Naive B cell (primary cell): ENCODE measurements around the gene SND1. TPM values are rescaled to one million over a fixed set of nuclear protein-coding genes. Genes with fewer than 3 reads are reported as not detected.

Experiments
- ATAC-seq, 2 donors: fragments of 150-1000 bp; cut with Tn5 transposase; 2 replicates each; pipeline ENCODE4 v1.10.0; 2021; ENCODE audit warnings: low read depth in 2 of 2, mild to moderate bottlenecking in 2 of 2, moderate library complexity in 2 of 2
- DNase-seq: peaks from one replicate; pipeline ENCODE4 v3.0.0; 2022
- H3K27ac Mint-ChIP-seq, 6 donors: one replicate each; pipeline ENCODE4 v1.8.0; 2020 to 2022; ENCODE audit warnings: mild to moderate bottlenecking in 6 of 6, mixed read lengths in 6 of 6, moderate library complexity in 5 of 6, inconsistent platforms in 2 of 6
- H3K27me3 Mint-ChIP-seq, 3 donors: one replicate each; pipeline ENCODE4 v1.8.0; 2021 to 2022; ENCODE audit warnings: mixed read lengths in 3 of 3, mild to moderate bottlenecking in 1 of 3
- H3K36me3 Mint-ChIP-seq, 2 donors: one replicate each; pipeline ENCODE4 v1.8.0; 2020 to 2022; ENCODE audit warnings: mixed read lengths in 2 of 2, inconsistent platforms in 1 of 2, mild to moderate bottlenecking in 1 of 2
- H3K4me1 Mint-ChIP-seq, 3 donors: one replicate each; pipeline ENCODE4 v1.8.0; 2020 to 2022; ENCODE audit warnings: mixed read lengths in 3 of 3, inconsistent platforms in 1 of 3, mild to moderate bottlenecking in 1 of 3, moderate library complexity in 1 of 3
- H3K4me3 Mint-ChIP-seq, 8 donors: one replicate each; pipeline ENCODE4 v1.8.0; 2020 to 2022; ENCODE audit warnings: mild to moderate bottlenecking in 8 of 8, mixed read lengths in 8 of 8, moderate library complexity in 8 of 8, inconsistent platforms in 2 of 8
- H3K9me3 Mint-ChIP-seq, 7 donors: one replicate each; pipeline ENCODE4 v1.8.0; 2020 to 2022; ENCODE audit warnings: mixed read lengths in 7 of 7, mild to moderate bottlenecking in 5 of 7, inconsistent platforms in 2 of 7, moderate library complexity in 1 of 7
- polyA plus RNA-seq, 6 donors: library from polyadenylated mRNA; unstranded; fragments of 300-500 nt; fragmentation: Illumina TruSeq; gene quantifications; one replicate each; pipeline ENCODE4 v1.2.3, GENCODE V29; 2021; ENCODE audit warnings: low read depth in 6 of 6

Gene SND1
- polyA plus RNA-seq, 6 donors from 2014 or later, result 50.6 to 83.1 (median 74.2) TPM

- H3K27ac Mint-ChIP-seq, result no peak overlapping the region
Measured at GRCh38 chr7:127980901-127981300, 328.9 kb downstream of the SND1 start.

GRCh38 chr7:127981965-127982364 lies 330.0 kb downstream of the SND1 start:
- Mint-ChIP-seq H3K27me3 (no peaks in the 10 kb centered on the region), H3K9me3 (peaks cover 17 to 28% (median 23%) of the 10 kb centered on the region in 7 donors), H3K4me1 (peaks cover 11 to 14% (median 12%) of the 10 kb centered on the region in 3 donors), H3K27ac (peak overlapping the region in 1 of 6 donors; percentile 0), H3K4me3 (no peak overlapping the region), H3K36me3 (peaks cover 26 to 34% of the 10 kb centered on the region in 2 donors)
- ATAC-seq (no peak), DNase-seq (no peak)

More at GRCh38 chr7:127980901-127981300, 328.9 kb downstream of the SND1 start:
- Mint-ChIP-seq H3K9me3 (peaks cover 17 to 30% (median 26%) of the 10 kb centered on the region in 7 donors), H3K4me3 (no peak overlapping the region), H3K27me3 (no peaks in the 10 kb centered on the region), H3K4me1 (peaks cover 12 to 15% (median 14%) of the 10 kb centered on the region in 3 donors), H3K36me3 (peaks cover 36 to 40% of the 10 kb centered on the region in 2 donors)
- no peak for DNase-seq
- ATAC-seq, result no peak

- DNase-seq, result no peak
- ATAC-seq, result no peak
- H3K27me3 Mint-ChIP-seq, result no peaks in the 10 kb centered on the region
- H3K9me3 Mint-ChIP-seq, result peaks cover 6 to 8% (median 8%) of the 10 kb centered on the region in 7 donors
- H3K4me1 Mint-ChIP-seq, result peaks cover 6 to 12% (median 9%) of the 10 kb centered on the region in 3 donors
- peak overlapping the region in 1 of 6 donors; percentile 64 for H3K27ac Mint-ChIP-seq
- H3K4me3 Mint-ChIP-seq, result no peak overlapping the region
- peaks cover 9 to 19% of the 10 kb centered on the region in 2 donors for H3K36me3 Mint-ChIP-seq
Measured at GRCh38 chr7:127983804-127984332, 331.9 kb downstream of the SND1 start.

DNA sequence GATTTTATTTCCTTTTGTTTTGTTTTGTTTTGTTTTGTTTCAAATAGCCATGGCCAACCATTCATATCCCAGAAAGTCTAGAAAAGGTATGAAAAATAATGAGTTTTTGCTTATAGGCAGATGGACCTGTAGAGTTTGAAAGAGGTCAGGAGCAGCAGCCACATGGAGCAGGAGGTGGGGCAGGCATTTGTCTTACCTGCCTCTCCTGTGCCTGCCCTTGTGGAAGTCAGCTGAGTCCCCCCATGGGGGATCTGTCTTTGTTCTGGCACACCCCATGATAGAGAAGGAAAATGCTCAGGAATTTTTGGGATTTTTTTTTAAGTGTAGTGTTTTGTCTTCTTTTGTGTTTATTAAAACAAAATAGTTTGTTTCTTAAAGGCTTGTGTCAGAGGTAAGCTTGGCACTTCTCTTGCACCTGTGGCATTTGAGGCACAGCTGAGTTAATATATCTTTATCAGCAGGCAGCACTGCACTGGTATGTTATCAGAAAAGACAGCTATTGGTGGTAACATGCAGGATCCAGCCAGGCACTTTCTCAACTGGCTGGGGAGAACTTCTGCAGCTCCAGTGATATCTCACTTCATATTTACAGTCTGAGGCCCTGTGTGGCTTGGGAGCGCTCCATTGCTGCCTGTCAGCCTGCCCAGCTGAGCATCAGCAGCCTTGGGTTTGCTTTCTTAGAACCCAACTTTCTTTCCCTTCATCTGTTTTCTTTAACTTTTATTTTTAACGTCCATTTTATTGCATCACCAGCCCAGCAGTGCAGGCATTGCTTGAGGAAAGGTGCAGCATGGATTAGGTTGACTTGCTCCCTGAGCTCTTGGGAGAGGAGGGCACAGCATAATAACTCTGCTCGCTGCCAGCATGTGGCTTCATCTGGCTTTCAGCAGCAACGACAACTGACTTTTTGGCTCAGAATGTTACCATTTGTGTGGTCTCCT lies 334.9 kb downstream of the SND1 start:
- Mint-ChIP-seq H3K27me3 (no peaks in the 10 kb centered on the region), H3K4me3 (no peak overlapping the region), H3K36me3 (peaks cover 9 to 11% of the 10 kb centered on the region in 2 donors), H3K4me1 (peaks cover 0 to 5% (median 4%) of the 10 kb centered on the region in 3 donors), H3K27ac (peak overlapping the region in 1 of 6 donors; percentile 49), H3K9me3 (no peaks in the 10 kb centered on the region)
- no peak for DNase-seq
- no peak for ATAC-seq

GRCh38 chr7:127988751-127989150 lies 336.8 kb downstream of the SND1 start:
- Mint-ChIP-seq H3K9me3 (no peaks in the 10 kb centered on the region), H3K4me3 (no peak overlapping the region), H3K4me1 (peaks cover 0 to 4% (median 0%) of the 10 kb centered on the region in 3 donors), H3K27ac (no peak overlapping the region), H3K36me3 (peaks cover 12 to 24% of the 10 kb centered on the region in 2 donors), H3K27me3 (no peaks in the 10 kb centered on the region)
- ATAC-seq, result no peak
- no peak for DNase-seq

DNA sequence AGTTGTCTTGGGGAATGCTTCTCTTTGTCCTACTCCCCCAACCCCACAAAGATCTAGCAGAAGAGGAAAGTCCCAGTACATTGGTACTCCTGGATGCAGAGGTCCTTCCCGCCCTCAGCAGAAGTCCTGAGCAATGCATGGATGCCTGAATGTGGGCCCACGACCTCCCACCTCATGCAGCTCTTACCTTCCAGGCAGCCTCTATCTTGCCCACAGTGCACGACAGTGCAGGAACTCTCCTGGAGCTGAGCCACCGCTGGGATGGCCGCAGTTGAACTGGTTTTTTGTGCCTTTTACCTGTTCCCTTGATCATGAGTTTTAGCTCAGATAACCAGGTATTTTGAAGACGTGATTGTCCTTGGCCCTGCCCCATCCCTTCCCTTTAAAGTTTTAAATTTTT lies 341.3 kb downstream of the SND1 start:
- Mint-ChIP-seq H3K4me3 (no peak overlapping the region), H3K36me3 (peaks cover 8 to 31% of the 10 kb centered on the region in 2 donors), H3K9me3 (no peaks in the 10 kb centered on the region), H3K27me3 (no peaks in the 10 kb centered on the region), H3K4me1 (peaks cover 0 to 4% (median 0%) of the 10 kb centered on the region in 3 donors), H3K27ac (peak overlapping the region in 2 of 6 donors; percentile 24 to 37)
- no peak for ATAC-seq
- no peak for DNase-seq

GRCh38 chr7:127993987-127994386 lies 342.0 kb downstream of the SND1 start:
- no peaks in the 10 kb centered on the region for H3K9me3 Mint-ChIP-seq
- DNase-seq, result no peak
- no peaks in the 10 kb centered on the region for H3K27me3 Mint-ChIP-seq
- peaks cover 0 to 7% (median 0%) of the 10 kb centered on the region in 3 donors for H3K4me1 Mint-ChIP-seq
- peak overlapping the region in 2 of 6 donors; percentile 24 to 85 for H3K27ac Mint-ChIP-seq
- peaks cover 8 to 31% of the 10 kb centered on the region in 2 donors for H3K36me3 Mint-ChIP-seq
- H3K4me3 Mint-ChIP-seq, result no peak overlapping the region
- ATAC-seq, result no peak

GRCh38 chr7:127995156-127995880 lies 343.3 kb downstream of the SND1 start:
- Mint-ChIP-seq H3K9me3 (no peaks in the 10 kb centered on the region), H3K27ac (no peak overlapping the region)

DNA sequence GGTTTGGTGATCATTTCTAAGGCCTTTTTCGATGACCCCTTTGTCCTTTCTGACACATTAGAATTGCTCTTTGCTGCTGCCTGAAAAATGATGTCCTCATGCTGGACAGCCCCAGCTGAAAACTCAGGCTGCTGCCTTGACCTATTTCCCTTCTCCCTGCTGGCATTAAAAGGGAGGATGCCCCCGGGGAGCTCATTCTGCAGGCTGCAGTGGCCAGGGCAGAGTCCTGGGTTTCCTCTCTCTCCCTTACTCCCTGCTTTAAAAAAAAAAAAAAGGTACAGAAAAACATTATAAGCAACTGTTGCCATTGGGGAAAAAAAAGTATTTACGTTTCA lies 343.9 kb downstream of the SND1 start:
- peaks cover 8 to 30% of the 10 kb centered on the region in 2 donors for H3K36me3 Mint-ChIP-seq
- no peak for ATAC-seq
- no peak overlapping the region for H3K27ac Mint-ChIP-seq
- H3K4me1 Mint-ChIP-seq, result peaks cover 3 to 12% (median 8%) of the 10 kb centered on the region in 3 donors
- no peaks in the 10 kb centered on the region for H3K9me3 Mint-ChIP-seq
- no peak overlapping the region for H3K4me3 Mint-ChIP-seq
- no peaks in the 10 kb centered on the region for H3K27me3 Mint-ChIP-seq
- no peak for DNase-seq

More at GRCh38 chr7:127995156-127995880, 343.3 kb downstream of the SND1 start:
- H3K4me1 Mint-ChIP-seq, result peaks cover 0 to 8% (median 3%) of the 10 kb centered on the region in 3 donors
- ATAC-seq (no peak), DNase-seq (no peak)
- peaks cover 8 to 31% of the 10 kb centered on the region in 2 donors for H3K36me3 Mint-ChIP-seq
- no peaks in the 10 kb centered on the region for H3K27me3 Mint-ChIP-seq
- no peak overlapping the region for H3K4me3 Mint-ChIP-seq

- Mint-ChIP-seq H3K9me3 (no peaks in the 10 kb centered on the region), H3K27me3 (no peaks in the 10 kb centered on the region), H3K27ac (peak overlapping the region in 2 of 6 donors; percentile 15 to 23), H3K4me1 (peaks cover 6 to 14% (median 14%) of the 10 kb centered on the region in 3 donors), H3K4me3 (no peak overlapping the region), H3K36me3 (peaks cover 8 to 24% of the 10 kb centered on the region in 2 donors)
- DNase-seq (no peak), ATAC-seq (no peak)
Measured at GRCh38 chr7:127996253-127997071, 344.5 kb downstream of the SND1 start.

DNA sequence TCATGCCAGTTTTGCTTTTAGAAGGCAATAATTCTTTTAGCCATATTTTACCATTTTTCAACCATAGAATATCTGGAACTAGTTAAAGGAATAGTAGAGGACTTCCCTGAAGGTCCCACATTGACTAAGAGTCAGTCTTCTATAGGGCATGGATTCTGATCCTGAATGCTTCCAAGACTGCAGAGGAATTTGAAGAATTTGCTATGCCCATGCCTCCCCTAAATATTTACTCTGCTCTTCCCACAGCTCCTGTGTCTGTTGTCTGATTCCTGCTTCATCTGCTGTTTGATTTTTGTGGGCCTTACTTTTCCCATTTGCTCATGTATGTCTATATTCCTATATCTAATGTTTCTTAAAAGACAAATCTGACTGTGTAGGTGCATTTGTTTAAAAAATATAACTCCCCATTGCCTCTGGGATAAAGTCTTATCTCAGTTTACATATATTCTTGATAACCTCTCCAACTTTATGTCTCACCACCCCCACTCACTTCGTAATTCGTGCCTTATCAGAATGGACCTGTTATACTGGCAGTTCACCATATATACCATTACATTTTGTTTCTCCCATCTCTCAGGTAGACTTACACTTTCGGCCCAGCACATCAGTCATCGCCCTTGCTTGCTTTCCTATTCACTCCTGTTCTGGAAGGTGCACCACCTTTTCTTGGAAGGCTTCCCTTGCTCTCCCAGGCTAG lies 345.4 kb downstream of the SND1 start:
- no peaks in the 10 kb centered on the region for H3K9me3 Mint-ChIP-seq
- H3K27ac Mint-ChIP-seq, result no peak overlapping the region

DNA sequence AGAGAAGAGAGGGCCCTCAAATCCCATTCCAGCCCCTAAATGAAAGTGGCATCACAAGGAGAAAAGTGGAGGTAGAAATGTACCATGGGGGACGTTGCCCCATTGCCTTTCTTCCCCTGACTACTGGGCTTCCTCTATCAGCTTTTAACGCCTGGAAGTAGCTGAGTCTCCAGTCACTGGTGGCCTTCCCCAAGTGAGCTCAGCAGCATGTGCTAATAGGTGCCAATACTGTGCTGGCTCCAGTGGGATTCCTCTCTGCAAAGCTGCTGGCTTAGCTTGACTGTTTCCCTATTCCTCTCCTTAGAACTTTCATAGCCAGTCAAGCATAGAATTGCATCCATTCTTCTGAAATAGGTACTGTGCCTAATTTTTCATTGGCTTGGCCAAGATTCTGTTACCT lies 346.7 kb downstream of the SND1 start:
- Mint-ChIP-seq H3K27ac (peak overlapping the region in 4 of 6 donors; percentile 54 to 78 (median 60)), H3K4me1 (peaks cover 24 to 33% (median 31%) of the 10 kb centered on the region in 3 donors), H3K4me3 (no peak overlapping the region), H3K9me3 (peaks cover 0 to 1% (median 0%) of the 10 kb centered on the region in 7 donors), H3K27me3 (no peaks in the 10 kb centered on the region), H3K36me3 (peaks cover 0 to 8% of the 10 kb centered on the region in 2 donors)
- ATAC-seq (no peak), DNase-seq (no peak)

More for the DNA sequence above, 345.4 kb downstream of the SND1 start:
- Mint-ChIP-seq H3K4me3 (no peak overlapping the region), H3K36me3 (peaks cover 7 to 17% of the 10 kb centered on the region in 2 donors), H3K27me3 (no peaks in the 10 kb centered on the region), H3K4me1 (peaks cover 11 to 20% (median 18%) of the 10 kb centered on the region in 3 donors)
- DNase-seq, result no peak
- no peak for ATAC-seq
